Measurements from ENCODE around the gene STAT6.

DNA sequence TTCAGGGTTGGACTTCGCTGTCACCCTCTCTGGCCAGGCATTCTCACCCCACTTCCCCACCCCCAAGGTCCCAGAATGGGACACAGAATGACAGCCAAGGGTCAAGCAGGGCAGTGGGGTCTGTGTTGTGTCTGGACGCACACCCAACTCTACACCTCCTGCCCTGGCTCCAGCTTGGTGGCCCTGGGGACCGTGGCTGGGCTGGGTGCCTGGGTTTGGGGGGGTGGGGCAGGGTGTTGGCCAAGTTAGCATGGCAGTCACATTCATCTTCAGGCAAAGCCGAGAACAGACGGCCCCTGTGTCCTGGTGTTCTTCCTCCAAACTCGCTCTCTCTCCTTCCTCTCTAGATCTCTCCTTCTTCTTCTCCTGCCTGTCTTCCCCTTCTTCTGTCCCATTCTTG lies 22.8 kb upstream of the STAT6 start:
- TF ChIP-seq GATA2 (IDR thresholded peaks at IDR 0.05; ENCODE audit: low read depth, low read length) (no peak), GATA3 (IDR thresholded peaks at IDR 0.05; ENCODE audit: low read depth, low read length) (no peak)

Data from SH-SY5Y (cell line).